ENCODE results near the gene HEYL. TPM values are rescaled to one million over a fixed set of nuclear protein-coding genes. Genes with fewer than 3 reads are reported as not detected.
A peak's percentile ranks its signal among the peaks of the same experiment; 100 is the strongest.

Gene HEYL
- total RNA-seq, 1 experiment from 2014 or later, result 61.9 TPM

DNA sequence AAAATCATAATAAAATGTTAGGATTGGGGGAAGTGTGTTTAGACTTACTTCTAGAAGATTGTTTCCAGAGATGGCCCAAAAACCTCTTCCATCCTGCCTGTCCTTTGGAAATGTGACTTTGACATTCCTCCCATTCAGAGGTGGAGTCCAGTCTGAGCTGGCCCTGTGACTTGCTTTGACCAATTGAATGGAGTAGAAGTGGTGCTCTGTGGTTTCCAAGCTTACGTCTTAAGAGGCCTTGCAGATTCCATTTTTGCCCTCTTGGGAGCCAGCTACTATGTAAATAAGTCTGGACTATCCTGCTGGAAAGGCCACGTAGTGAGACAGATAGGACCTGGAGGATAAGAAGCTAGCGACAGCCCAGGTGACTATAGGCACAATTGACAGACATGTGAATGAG, 33.8 kb upstream of the HEYL start:
- Histone ChIP-seq H3K9me3 (replicated peaks) (no peaks in the 10 kb centered on the region), H3K36me3 (no peaks in the 10 kb centered on the region), H3K27ac (no peak overlapping the region), H3K4me1 (no peaks in the 10 kb centered on the region), H3K27me3 (peaks cover 17% of the 10 kb centered on the region), H3K4me3 (no peak overlapping the region)
- DNase-seq, result no peak

DNA sequence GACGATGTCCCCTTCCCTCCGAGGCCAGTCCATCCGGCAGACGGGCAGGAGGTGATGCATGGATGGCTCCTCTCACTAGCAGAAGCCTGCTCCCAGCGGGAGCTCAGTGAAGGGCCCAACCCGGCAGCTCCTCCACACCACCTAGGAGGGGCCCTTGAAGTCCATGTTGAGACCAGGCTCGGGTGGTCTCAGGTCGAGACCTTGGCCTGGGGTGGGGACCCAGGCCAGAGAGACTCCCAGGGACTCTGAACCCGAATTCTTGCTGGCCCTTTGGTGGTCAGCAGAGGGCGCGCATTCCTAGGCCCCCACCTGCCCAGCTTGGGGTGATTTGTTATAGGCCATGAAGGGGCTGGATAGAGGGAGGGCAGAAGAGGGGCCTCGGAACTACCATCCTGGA, 33.1 kb upstream of the HEYL start:
- H3K36me3 ChIP-seq, result no peaks in the 10 kb centered on the region
- H3K27me3 ChIP-seq, result peaks cover 17% of the 10 kb centered on the region
- H3K4me3 ChIP-seq, result peak overlapping the region; percentile 56
- no peak overlapping the region for H3K27ac ChIP-seq
- H3K9me3 ChIP-seq (replicated peaks), result no peaks in the 10 kb centered on the region
- peak; percentile 27 to 47 for DNase-seq
- no peaks in the 10 kb centered on the region for H3K4me1 ChIP-seq

DNA sequence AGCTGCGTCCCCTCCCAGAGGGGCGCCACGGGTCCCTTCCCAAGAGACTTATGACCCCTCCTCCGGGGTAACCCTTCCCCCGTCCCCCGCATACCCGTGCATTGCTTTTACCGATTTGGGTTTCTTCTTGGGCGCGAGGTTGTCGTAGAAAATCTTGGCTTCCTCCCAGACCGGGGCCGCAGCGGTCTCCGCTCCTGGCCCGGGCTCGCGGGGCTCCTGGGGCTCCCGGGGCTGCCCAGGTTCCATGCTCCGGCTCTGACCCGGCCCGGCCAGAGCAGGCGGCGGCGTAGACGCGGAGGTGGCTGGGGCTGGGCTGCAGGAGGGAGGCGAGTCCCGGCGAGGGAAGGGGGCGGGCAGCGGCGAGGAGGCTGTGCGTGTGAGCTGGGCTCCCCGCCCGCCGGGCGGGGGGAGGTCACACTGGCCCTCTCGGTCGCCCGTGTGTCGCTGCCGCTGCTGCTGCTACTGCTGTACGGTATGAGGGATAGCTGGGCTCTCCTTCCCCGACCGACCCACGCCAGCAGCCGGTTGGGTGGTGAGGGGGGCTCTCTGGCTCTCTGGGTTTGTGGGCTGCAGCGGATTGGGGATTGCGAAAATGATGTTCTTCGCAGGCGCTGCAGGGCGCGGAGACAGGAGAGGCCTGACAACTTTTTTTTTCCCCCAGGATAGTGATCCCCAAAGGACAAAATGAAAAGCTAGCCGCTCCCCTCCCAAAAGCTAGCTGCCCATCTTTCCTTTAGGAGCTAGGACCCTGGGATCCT, 32.5 kb upstream of the HEYL start, which contains the start of gene NT5C1A:
Gene NT5C1A, minus strand, starts transcription at position 315 of the 758 bp plus-strand sequence. Its CDS starts 69 bp downstream, at position 246.
- Histone ChIP-seq H3K27ac (no peak within 1 kb of the TSS), H3K4me3 (peak within 1 kb of the TSS; percentile 56), H3K27me3 (peaks cover 17% of the 10 kb centered on the region), H3K4me1 (no peaks in the 10 kb centered on the region), H3K36me3 (no peaks in the 10 kb centered on the region), H3K9me3 (replicated peaks) (no peaks in the 10 kb centered on the region)
- DNase-seq, result peak; percentile 32 to 43

DNA sequence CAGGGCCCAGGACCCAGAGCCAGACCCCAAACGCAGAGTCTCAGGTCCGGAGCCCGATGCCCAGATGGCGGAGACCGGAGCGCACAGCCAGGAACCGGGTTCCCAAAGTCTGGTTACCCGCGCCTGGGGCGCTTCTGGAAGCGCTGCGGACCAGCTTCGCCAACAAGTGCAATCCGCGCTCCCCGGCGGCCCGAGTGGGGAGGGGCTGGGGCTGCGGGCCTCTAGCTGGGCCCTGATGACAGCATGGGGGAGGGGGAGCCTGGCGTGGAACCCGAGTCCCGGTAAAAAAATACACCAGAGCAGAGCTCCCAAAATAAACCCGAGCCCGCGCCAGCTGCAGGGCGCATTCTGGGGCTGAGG, 32.0 kb upstream of the HEYL start:
- Histone ChIP-seq H3K9me3 (replicated peaks) (no peaks in the 10 kb centered on the region), H3K4me3 (peak overlapping the region; percentile 56), H3K36me3 (no peaks in the 10 kb centered on the region), H3K4me1 (no peaks in the 10 kb centered on the region), H3K27ac (no peak overlapping the region), H3K27me3 (peaks cover 17% of the 10 kb centered on the region)
- DNase-seq, result peak; percentile 42 to 54

DNA sequence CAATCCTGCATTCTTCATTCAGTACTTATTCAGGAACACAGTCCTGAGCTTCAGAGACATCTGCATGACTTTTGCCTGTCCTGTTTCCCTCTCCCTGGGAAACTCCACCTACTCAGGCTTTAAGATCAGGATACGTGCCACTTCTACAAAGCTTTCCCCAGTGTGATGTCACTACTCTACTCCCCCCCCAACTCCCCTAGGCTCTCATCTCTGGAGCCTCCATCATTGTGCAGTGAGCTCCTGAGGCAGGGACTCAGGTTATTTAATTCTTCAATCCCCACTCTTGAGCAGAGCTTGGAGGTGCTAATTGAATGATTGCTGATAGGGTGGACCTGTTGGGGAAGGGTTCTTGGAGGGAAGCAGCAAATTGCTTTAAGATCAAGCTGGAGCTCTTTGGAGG, 31.2 kb upstream of the HEYL start:
- no peak for DNase-seq
- no peaks in the 10 kb centered on the region for H3K9me3 ChIP-seq (replicated peaks)
- H3K4me3 ChIP-seq, result no peak overlapping the region
- H3K36me3 ChIP-seq, result no peaks in the 10 kb centered on the region
- peaks cover 17% of the 10 kb centered on the region for H3K27me3 ChIP-seq
- no peak overlapping the region for H3K27ac ChIP-seq
- no peaks in the 10 kb centered on the region for H3K4me1 ChIP-seq

DNA sequence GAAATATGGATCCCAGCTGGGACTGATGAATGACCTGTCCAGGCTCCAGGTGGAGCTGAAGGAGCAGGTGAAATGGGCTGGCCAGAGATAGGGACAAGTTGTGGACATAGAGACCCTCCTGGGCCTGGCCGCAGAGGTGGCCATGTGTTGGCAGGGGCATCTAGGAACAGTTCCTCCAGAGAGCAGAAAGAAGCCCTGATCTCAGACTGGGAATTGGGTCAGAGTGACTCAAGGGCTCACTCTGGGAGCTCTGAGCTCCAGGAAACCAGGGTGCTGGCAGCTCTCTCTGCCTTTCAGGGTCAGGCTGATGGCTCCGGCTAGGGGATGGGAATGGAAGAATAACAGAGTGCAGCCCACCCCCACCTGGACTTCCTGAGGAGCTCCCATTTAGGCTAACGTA, 29.5 kb upstream of the HEYL start:
- H3K36me3 ChIP-seq, result no peaks in the 10 kb centered on the region
- no peak overlapping the region for H3K27ac ChIP-seq
- H3K4me1 ChIP-seq, result no peaks in the 10 kb centered on the region
- DNase-seq, result no peak
- H3K27me3 ChIP-seq, result peaks cover 17% of the 10 kb centered on the region
- no peak overlapping the region for H3K4me3 ChIP-seq
- H3K9me3 ChIP-seq (replicated peaks), result no peaks in the 10 kb centered on the region

DNA sequence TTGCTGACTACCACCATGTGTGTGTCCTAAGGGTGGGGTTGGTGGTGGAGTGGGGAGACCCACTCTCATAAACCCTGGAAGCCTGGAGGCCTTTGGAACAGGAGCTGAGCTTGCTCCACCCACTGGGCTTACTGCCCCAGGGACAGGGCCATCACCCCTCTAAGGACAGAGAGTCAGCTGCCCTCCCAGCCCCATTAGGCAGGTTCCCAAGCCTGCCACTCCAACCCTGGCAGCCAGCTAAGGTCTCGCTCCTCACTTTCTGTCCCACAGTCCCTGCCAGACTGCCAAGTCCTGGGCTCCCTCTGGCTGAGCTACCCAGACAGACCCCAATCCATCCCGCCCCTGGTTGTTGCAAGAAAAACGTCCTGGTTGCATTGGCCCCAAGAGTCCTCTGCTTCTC, 28.7 kb upstream of the HEYL start:
- Histone ChIP-seq H3K4me1 (no peaks in the 10 kb centered on the region), H3K4me3 (no peak overlapping the region), H3K36me3 (no peaks in the 10 kb centered on the region), H3K27me3 (peaks cover 17% of the 10 kb centered on the region), H3K9me3 (replicated peaks) (no peaks in the 10 kb centered on the region), H3K27ac (no peak overlapping the region)
- no peak for DNase-seq

DNA sequence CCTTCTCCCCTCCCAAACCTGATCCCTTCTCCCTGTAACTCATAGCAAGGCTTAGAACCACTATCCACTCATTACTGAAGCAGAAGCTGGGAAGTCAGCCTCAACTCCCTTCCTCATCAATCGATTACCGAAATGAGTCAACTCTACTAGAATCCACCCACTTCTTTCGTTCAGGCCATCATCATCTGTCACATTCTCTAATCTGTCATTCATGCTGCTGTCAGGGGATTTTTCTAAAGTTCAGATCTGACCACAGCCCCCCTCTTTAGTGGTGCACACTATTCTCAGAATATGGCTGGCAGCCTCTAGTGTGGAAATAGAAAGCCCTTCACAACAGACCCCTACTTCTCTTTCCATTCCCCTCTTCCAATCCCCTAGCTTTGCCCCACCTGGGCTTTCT, 27.3 kb upstream of the HEYL start:
- no peaks in the 10 kb centered on the region for H3K4me1 ChIP-seq
- DNase-seq, result no peak
- H3K9me3 ChIP-seq (replicated peaks), result no peaks in the 10 kb centered on the region
- no peak overlapping the region for H3K4me3 ChIP-seq
- no peaks in the 10 kb centered on the region for H3K36me3 ChIP-seq
- H3K27ac ChIP-seq, result no peak overlapping the region
- peaks cover 17% of the 10 kb centered on the region for H3K27me3 ChIP-seq

DNA sequence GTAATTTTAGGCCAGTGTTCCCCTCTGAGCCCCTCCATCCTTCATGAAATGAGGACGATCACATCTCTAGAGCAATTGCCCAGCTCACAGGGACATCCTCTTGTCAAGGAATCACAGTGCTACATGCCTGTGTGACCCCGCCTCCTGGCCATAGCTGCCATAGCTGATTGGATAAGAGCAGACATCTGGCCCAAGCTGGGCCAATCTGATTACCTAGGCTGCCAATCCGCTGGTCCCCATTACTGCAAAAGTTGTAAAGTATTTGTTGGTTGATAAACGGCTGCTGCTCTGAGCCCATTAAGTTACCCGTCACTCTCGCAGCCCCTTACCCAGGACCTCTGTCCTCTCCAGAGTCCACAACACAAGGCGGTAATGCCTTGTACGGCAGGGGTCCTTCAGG, 24.1 kb upstream of the HEYL start:
- no peaks in the 10 kb centered on the region for H3K4me1 ChIP-seq
- no peaks in the 10 kb centered on the region for H3K36me3 ChIP-seq
- H3K4me3 ChIP-seq, result no peak overlapping the region
- H3K9me3 ChIP-seq (replicated peaks), result no peaks in the 10 kb centered on the region
- no peak overlapping the region for H3K27ac ChIP-seq
- H3K27me3 ChIP-seq, result no peaks in the 10 kb centered on the region
- DNase-seq, result no peak

DNA sequence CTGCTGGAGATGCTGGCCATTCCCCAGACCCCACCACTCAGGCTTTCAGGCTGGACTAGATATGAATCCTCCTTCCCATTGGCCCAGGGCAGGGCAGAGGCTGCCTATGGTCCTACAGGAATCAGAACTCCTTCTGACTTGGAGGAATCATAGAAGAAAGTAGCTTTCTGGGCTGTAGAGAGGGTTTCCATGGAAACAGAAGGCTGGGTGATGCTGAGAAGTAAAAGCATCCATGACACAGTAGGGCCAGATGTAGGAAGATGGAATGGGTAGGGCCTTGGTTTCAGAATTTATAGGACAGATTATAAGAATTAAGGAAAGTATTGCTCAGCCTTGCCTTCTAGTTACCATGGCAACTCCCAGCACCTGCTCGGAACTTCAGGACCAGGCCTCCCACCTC, 23.4 kb upstream of the HEYL start:
- no peak overlapping the region for H3K27ac ChIP-seq
- DNase-seq, result no peak
- H3K4me1 ChIP-seq, result no peaks in the 10 kb centered on the region
- no peaks in the 10 kb centered on the region for H3K9me3 ChIP-seq (replicated peaks)
- no peaks in the 10 kb centered on the region for H3K36me3 ChIP-seq
- H3K4me3 ChIP-seq, result no peak overlapping the region
- no peaks in the 10 kb centered on the region for H3K27me3 ChIP-seq

DNA sequence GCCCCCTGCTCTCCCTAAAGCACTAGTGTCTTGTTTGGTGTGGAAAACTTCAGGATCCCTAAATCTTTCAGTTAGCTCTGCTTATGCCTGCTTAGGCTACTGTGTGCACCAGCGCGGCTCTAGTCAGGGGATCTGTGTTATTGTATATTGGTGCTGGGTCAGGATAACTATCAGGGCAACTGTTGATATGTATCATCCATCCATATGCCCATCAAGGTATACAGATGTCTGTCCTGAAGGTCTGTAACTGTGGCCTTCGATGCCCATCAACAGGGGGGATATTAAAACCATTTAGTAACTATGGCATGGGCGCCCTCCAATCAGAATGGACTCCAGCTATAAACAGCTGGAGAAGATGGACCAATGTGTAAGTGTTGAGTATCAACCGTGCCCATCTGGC, 20.1 kb upstream of the HEYL start:
- no peaks in the 10 kb centered on the region for H3K36me3 ChIP-seq
- no peak for DNase-seq
- no peak overlapping the region for H3K4me3 ChIP-seq
- H3K9me3 ChIP-seq (replicated peaks), result no peaks in the 10 kb centered on the region
- no peaks in the 10 kb centered on the region for H3K27me3 ChIP-seq
- H3K4me1 ChIP-seq, result no peaks in the 10 kb centered on the region
- H3K27ac ChIP-seq, result no peak overlapping the region

DNA sequence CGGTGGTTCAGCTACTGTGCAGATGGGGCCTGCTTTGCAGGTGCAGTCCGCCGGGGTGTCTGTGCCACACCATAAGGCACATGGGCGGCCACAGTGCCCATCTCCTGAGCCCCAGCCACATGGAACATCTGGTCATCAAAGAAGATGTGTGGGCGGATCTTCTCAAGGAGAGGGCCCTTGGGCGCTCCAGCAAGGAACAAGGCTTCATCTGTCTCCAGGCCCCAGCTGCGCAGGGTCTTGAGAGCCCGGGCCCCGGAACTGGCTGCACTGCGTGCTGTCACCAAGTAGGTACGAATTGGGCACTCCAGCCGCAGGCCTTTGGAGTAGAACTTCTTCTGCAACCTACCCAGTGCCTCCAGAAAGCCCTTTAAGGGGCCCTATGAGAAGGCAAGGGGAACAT, 19.7 kb upstream of the HEYL start:
- Histone ChIP-seq H3K27me3 (no peaks in the 10 kb centered on the region), H3K9me3 (replicated peaks) (no peaks in the 10 kb centered on the region), H3K27ac (no peak overlapping the region), H3K4me3 (no peak overlapping the region), H3K4me1 (no peaks in the 10 kb centered on the region), H3K36me3 (no peaks in the 10 kb centered on the region)
- DNase-seq, result no peak

DNA sequence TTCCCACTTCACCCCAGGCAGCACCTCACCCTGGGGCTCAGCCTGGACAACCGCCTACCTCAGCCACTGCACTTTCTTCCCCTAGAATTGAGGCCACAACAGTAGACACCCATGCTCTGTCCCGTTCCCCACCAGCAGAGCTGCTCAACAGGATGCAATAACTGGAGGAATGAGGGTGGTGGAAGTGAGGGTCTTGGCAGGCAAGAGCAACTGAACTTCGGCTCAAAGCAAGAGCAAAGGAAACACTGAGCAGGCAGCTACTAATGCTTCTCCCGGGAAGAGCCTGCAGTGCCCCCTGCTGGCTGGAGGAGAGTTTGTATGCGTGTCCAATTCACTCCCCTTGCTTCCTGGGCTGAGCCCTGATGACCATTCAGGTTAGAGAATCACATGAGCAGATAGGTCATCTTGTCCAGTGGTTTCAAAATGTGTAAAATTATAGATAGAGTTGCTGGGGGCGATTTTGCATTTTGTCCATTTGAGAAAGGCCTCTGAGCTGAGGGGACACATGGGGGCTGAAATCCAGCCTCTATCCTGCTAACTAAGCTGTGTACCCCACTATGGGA, 18.6 kb upstream of the HEYL start:
- H3K27me3 ChIP-seq, result no peaks in the 10 kb centered on the region
- peak; percentile 85 to 95 for DNase-seq
- no peaks in the 10 kb centered on the region for H3K36me3 ChIP-seq
- no peak overlapping the region for H3K27ac ChIP-seq
- no peaks in the 10 kb centered on the region for H3K4me1 ChIP-seq
- H3K4me3 ChIP-seq, result no peak overlapping the region
- H3K9me3 ChIP-seq (replicated peaks), result no peaks in the 10 kb centered on the region

DNA sequence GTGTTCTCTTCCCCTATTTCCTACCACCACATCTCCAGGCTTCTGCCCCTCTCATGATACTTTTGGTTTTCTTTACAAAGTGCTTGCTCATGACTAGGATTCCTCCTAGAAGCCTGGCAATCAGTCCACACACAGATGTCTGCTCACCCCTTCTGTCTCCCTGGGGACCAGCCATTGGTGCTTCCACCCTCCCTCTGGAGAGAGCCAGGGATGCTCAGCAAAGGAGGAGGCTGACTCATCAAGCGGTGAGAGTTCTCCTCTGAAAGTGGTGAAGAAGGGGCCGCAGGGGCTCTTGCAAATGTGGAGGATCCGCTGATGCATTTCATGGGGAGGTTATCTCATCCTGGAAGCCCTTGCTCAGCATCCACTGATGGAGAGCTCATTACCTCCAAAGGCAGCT, 18.0 kb upstream of the HEYL start:
- DNase-seq, result peak in 1 of 2 experiments; percentile 38
- Histone ChIP-seq H3K4me1 (no peaks in the 10 kb centered on the region), H3K27ac (no peak overlapping the region), H3K4me3 (no peak overlapping the region), H3K36me3 (no peaks in the 10 kb centered on the region), H3K9me3 (replicated peaks) (no peaks in the 10 kb centered on the region), H3K27me3 (no peaks in the 10 kb centered on the region)

DNA sequence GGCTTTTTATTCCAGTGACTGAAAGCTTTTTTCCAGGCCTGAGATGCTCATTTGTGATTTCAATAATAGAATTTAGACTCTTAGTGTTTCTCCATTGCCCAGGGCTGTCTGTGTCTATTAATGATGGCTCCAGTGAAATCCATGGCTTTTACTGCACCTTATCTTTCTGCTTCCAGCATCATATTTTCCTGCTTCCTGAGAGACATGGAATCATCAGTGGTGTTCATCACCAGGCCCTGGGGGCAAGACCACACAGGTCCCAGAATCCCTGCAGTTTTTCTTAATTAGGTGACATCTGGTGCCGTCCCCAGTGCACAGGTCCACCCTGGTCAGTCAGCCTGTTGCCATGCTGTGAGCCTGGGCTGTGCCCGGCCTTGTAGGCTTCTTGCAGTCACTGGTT, 16.9 kb upstream of the HEYL start:
- Histone ChIP-seq H3K4me3 (no peak overlapping the region), H3K27ac (no peak overlapping the region), H3K36me3 (no peaks in the 10 kb centered on the region), H3K27me3 (no peaks in the 10 kb centered on the region), H3K4me1 (no peaks in the 10 kb centered on the region), H3K9me3 (replicated peaks) (no peaks in the 10 kb centered on the region)
- no peak for DNase-seq

Measured in SJCRH30 (cell line).